ENCODE data around the gene S100B.

S100B gene

GRCh38 chr21:46557469-46557868 is 47.4 kb downstream of the S100B start:
- no peak for DNase-seq (ENCODE audit: low read depth)
- H3K4me3 ChIP-seq (ENCODE audit: control insufficient read depth, low read depth, low read length), result no peak overlapping the region
- TF ChIP-seq CTCF (IDR thresholded peaks at IDR 0.05; ENCODE audit: control insufficient read depth, insufficient read depth, low read depth, low read length, missing control alignments), result no peak

- TF ChIP-seq CTCF (IDR thresholded peaks at IDR 0.05; ENCODE audit: control insufficient read depth, insufficient read depth, low read depth, low read length, missing control alignments), result no peak
- H3K4me3 ChIP-seq (ENCODE audit: control insufficient read depth, low read depth, low read length), result no peak overlapping the region
- DNase-seq (ENCODE audit: low read depth), result no peak
Measured at GRCh38 chr21:46556802-46557201, 48.1 kb downstream of the S100B start.

GRCh38 chr21:46555678-46556077 is 49.2 kb downstream of the S100B start:
- no peak overlapping the region for H3K4me3 ChIP-seq (ENCODE audit: control insufficient read depth, low read depth, low read length)
- TF ChIP-seq CTCF (IDR thresholded peaks at IDR 0.05; ENCODE audit: control insufficient read depth, insufficient read depth, low read depth, low read length, missing control alignments), result no peak
- no peak for DNase-seq (ENCODE audit: low read depth)

GRCh38 chr21:46555225-46555617 is 49.7 kb downstream of the S100B start:
- no peak overlapping the region for H3K4me3 ChIP-seq (ENCODE audit: control insufficient read depth, low read depth, low read length)
- DNase-seq (ENCODE audit: low read depth), result no peak
- TF ChIP-seq CTCF (IDR thresholded peaks at IDR 0.05; ENCODE audit: control insufficient read depth, insufficient read depth, low read depth, low read length, missing control alignments), result no peak

GRCh38 chr21:46554431-46555224 is 50.3 kb downstream of the S100B start:
- DNase-seq (ENCODE audit: low read depth), result no peak
- no peak overlapping the region for H3K4me3 ChIP-seq (ENCODE audit: control insufficient read depth, low read depth, low read length)
- no peak for TF ChIP-seq CTCF (IDR thresholded peaks at IDR 0.05; ENCODE audit: control insufficient read depth, insufficient read depth, low read depth, low read length, missing control alignments)

- no peak for DNase-seq (ENCODE audit: low read depth)
- H3K4me3 ChIP-seq (ENCODE audit: control insufficient read depth, low read depth, low read length), result no peak overlapping the region
- TF ChIP-seq CTCF (IDR thresholded peaks at IDR 0.05; ENCODE audit: control insufficient read depth, insufficient read depth, low read depth, low read length, missing control alignments), result no peak
Measured at GRCh38 chr21:46553993-46554392, 50.9 kb downstream of the S100B start.

Data from AG09309 (cell line).